Measurements from ENCODE around the gene RDM1. TPM values are rescaled to one million over a fixed set of nuclear protein-coding genes. Genes with fewer than 3 reads are reported as not detected.
"Not testable (repeated sequence)": the region's sequence is repeated elsewhere in the genome, so short reads cannot be mapped to it uniquely, and the experiment has no call there.

RDM1 gene
- polyA plus RNA-seq, 4 donors = 1.5 to 4.2 (median 2.7) TPM

DNA sequence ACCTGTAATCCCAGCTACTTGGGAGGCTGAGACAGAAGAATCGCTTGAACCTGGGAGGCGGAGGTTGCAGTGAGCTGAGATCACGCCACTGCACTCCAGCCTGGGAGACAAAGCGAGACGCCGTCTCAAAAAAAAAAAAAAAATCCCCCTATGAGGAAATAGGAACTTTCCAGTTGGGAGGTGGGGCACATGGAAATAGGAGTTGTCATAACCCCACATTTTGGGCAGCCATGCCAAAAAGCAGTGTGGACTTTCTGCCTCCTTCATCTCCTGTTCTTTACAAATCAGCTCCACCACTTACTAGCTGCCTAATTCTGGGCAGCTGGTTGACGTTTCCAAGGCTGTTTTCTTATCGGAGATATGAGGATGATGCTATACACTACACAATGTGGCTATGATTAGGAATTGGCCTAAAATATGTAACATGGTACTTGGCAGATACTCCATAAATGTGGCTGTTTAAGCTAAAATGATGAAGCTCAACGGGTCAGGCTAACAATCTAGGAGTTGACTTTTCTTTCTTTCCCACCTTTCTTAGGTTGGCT, 28.9 kb downstream of the RDM1 start:
- DNase-seq (ENCODE audit: low read depth in 4 of 4, low spot score in 3 of 4) = no peak

DNA sequence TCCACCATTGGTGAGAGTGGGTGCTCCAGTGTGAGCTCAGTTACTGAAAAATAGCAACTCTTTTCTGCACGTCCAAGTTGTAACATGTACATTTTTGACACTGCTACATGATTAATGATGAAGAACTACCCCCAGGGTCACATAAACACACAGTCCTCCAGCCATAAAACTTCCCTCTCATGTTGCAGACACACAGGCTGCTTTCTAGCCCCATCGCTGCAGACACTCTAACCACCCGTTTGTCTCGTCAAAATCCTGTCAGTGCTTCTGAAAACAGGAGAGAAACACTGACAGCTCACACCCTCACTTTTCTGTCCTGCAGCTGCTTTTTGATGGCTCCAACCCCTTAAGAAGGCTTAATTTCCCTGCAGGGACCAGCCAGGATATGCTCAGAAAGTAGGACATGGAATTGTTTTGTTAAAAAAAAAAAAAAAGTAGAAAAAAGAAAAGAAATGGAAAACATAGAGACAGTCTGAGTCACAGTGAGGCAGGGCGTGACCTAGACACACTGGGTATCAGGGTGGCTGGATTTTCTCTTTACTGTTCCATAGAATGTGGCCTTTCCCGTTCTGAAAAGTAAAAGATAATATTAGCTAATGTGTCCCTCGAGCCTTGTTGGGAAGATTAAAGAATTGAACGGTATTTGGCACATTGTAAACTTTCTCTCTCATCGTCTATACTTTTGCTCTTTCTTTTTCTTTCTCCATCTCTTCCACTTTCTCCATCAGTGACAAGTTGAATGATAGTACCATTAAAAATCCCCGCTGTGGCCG, 29.7 kb downstream of the RDM1 start:
- DNase-seq (ENCODE audit: low read depth in 4 of 4, low spot score in 3 of 4) = peak in 3 of 4 donors; percentile 34 to 61 (median 35)

DNA sequence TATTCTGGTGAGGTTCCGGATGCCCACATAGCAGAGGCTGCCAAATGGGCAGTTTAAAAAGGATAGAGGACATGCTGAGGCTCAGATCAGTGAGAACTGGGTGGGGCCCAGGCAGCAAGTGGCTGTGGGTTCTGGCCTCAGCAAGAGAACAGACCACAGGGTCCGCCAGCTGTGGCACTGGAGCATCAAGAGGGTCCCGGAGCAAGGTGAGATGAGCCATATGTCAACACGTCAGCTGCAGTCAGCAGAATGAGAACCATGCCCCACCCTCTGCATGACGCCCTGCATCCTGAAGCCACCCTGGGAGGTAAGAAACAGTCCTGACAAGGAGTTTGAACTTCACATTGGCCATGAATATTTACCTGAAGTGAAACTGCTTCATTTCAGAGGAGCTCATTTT, 30.3 kb downstream of the RDM1 start:
- no peak for DNase-seq (ENCODE audit: low read depth in 4 of 4, low spot score in 3 of 4)

DNA sequence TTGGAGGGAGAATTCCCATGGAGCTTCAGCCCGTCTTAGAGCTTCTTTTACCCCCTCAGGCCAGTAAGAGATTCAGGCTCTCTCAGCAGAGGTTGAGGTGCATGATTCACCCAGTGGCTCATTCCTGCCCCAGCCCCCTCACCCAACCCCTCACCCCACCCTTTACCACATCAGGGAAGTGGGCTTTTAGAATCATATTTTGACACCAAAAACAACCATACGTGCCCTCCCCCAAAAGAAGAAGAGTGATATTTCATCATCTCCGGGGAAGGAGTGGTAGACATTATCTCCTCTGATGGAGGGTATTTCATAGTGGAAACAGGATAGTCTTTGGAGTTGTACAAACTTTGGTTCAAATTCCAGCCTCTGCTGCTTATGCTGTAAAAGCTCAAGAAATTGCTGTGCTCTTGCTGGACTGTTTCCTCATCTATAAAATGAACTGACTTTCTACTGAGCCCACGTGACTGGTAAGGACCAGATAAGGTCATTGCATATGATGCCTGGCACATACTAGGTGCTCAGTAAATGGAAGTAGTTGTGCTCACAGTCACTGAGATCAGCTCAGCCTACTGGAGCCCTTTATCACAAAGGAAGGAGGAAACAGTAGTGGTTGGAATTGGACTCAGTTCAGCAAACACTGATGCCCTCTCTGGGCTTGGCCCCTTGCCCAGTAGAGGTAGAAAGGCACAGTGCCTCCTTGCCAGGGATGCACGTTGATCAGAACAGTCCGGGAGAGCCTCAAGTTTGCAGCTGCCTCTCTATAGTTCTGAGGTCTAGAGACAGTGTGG, 32.1 kb downstream of the RDM1 start:
- no peak for DNase-seq (ENCODE audit: low read depth in 4 of 4, low spot score in 3 of 4)

DNA sequence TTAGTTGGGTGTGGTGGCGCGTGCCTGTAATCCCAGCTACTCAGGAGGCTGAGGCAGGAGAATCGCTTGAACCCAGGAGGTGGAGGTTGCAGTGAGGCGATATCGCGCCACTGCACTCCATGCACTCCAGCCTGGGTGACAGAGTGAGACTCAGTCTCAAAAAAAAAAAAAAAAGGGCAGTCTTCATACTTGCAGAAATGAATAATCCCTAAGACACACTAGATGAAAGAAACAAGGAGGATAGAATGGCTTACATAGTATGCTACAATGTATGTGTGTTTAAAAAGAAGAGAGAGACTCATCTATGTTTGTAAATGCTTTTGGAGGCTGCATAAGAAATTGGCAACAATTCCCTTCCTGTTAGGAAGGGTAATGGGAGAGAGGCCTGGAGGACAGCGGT, 32.8 kb downstream of the RDM1 start:
- DNase-seq (ENCODE audit: low read depth in 4 of 4, low spot score in 3 of 4) = not testable (repeated sequence)

DNA sequence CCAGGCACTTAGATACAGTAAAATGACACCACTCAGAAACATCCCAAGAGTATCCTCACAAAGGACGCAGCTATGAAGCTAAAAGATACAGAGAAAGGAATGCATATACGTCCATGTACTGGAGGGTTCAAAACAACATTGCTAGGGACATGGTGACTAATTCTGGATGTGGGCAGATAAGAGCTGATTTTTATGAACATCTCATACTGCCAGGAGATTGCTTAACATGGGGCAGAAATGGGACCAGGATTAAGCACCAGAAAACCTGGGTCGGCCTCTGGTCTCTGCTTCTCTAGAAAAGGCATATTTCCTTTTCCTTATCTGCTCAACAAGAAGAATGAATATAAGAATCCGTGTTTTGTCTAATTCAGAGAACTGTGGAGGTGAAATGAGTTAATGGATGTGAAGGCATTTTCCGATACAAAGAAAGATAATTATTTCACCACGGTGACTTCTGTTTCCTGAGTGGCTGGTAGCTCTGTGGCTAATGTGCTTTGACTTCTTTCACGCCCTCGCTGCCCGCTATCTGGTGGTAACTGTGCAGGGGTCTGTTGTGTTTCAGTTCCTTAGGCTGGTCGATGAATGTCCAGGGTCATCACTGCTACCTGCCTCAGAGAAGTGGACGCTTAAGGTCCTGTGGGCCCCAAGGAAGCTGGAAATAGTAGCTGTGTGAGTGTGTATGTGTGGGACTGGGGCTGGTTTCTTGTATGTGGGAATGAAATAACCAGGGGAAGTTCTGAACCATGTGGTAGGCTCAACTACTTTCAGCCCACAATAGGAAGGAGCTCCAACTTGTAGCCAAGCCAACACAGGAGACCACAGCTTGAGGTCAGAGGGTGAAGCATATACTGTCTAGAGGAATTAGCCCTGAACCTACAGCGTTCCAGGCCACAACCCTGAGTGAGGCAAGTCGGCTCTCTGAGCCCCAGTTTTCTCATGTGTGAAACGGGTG, 34.7 kb downstream of the RDM1 start:
- no peak for DNase-seq (ENCODE audit: low read depth in 4 of 4, low spot score in 3 of 4)

DNA sequence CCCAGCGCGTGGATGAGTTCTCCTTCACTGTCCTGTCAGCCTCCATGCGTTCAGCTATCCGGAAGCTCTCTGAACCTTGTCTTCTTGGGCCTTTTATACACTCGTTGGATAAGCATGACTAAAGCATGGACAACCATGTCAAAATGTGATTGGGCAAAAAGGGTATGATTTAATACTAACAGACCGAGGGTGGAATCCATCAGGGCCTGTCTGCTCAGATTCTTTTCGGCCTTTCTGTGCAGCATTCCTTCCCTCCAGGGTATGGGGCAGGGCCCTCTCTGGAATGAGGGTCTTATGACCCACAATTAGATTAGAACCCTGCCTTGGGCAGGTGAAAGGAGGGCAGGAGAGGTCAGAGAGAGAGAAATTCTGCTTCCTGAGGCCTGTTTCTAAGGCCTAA, 36.4 kb downstream of the RDM1 start:
- no peak for DNase-seq (ENCODE audit: low read depth in 4 of 4, low spot score in 3 of 4)

DNA sequence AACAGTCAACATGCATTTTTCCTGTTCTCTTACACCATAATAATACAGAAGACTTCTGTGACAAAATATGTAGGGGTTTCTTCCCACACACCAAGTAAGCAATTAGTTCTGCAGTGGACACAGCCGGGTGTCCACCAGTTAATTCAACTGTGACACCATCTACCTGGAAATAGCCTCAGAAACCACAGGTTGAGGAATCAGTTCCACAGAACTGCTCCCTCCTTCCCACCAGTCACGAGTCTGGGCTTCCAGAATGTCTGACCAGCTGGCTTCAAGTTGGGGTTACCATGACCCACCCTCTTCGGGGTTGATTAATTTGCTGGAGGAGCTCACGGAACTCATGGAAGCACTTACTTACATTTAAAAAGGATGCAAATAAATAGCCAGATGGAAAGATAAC, 36.8 kb downstream of the RDM1 start:
- DNase-seq (ENCODE audit: low read depth in 4 of 4, low spot score in 3 of 4) = no peak

DNA sequence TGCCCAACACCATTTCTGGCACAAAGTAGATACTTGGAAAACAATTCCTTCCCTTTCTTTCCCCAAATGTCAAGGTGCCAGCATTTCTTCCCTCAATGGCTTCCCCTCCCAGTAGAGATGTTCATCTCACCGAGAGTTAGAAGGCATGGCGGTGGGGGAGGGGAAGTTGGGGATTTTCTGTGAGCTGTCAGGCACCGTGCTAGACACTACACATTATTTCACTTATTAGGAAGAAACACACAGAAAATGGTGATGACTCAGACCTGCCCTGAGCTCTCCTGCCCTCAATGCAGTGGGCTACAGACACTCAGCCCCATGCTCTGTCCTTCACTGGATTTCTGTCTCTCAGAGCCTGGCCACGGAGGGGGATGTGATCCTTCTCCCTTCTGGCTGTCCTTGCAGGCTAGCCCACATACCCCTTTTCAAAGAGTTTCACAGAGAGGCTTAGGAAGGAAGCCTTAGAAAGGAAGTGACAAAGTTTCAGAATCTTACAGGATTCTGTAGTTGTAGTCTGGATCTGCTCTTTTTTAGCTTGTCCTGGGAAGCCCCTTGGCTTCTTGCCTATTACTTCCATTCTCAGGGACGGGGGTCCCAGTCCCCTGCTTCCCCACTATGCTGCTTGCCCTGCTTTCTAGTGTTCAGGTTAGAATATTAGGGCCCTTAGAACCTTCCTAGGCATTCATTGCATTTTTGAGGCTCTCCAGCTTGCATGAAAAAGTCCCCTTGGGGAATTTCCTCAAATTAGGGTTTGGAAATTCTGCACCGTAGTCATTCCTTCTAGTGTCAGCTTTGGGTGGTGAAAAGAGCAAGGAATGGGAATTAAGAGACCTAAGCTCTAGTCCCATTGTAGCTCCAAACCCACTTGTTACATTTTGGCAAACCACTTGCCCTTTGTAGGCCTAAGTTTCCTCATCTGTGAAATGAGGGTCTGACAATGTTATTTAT, 38.2 kb downstream of the RDM1 start:
- DNase-seq (ENCODE audit: low read depth in 4 of 4, low spot score in 3 of 4) = no peak

DNA sequence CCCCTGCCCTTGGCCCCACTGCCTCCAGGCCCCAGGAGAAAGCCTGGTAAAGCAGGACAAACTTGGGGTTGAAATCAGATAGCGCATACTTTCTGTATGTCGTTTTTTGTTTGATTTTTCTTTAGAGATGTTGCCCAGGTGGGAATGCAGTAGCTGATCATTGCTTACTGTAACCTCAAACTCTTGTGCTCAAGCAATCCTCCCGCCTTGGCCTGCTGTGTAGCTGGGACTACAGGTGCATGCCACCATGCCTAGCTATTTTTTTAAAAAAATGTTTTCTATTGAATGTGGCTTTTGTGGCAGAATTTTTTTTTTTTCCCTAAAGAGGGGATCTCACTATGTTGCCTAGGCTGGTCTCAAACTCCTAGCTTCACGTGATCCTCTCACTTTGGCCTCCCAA, 39.3 kb downstream of the RDM1 start:
- no peak for DNase-seq (ENCODE audit: low read depth in 4 of 4, low spot score in 3 of 4)

DNA sequence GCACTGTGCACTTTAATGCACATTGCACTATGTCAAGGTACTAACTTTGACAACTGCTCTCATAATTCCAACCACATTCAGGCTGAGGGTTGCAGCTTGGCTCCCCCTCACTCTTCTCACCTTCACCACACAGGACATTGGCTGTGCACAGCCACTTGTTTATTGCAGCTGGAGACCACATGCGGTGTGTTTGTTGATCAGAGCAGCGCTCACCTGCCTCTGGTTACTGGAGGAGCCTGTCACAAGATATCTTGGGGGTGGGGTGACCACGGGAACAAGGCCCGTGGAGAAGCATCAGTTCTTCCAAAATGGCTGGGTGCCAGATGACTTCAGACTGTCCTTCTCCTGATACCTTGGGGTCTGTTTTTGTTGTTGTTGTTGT, 39.8 kb downstream of the RDM1 start:
- no peak for DNase-seq (ENCODE audit: low read depth in 4 of 4, low spot score in 3 of 4)

DNA sequence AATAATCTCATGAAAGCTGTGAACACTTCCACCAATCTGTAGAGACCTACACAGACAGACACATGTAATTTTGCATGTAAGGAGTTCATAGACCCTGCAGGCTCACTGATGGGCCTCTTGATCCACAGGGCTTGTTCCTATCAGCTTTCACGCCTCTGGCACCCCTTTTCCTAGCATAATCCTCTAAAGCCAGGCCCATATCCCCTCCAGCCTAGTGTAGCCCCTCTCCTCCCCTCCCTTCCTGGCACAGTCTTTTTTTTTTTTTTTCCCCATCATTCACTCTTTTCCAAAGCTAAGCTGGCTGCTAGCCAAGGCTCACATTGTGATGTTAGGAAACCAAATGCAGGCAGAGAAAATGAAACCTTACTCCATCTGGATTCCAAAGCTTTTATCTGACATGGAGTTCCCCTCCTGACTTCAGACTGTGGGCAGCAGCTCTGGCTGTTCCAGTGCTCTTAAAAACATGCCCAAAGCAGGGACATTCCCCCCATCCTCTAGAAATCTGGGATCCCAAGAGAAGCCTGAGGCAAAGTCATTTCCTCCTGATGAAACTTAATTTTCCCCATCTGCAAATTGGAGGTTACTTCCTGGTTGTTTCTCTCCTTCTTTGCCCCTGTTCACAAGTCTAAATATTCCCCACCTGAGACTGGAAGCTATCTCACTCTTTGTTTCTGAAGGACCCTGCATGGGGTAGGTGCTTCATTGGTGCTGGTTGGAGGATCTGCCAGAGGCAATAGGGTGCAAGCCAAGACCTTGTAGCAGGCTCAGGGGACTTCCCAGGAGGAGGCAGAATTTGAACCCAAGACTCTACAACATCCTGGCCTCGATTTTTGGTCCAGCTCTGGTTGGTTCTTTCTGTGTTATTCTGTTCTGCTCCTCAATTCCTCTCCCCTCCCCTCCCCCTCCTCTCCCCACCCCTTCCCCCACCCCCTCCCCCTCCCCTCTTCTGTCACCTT, 40.5 kb downstream of the RDM1 start:
- DNase-seq (ENCODE audit: low read depth in 4 of 4, low spot score in 3 of 4) = peak; percentile 31 to 63 (median 54)

DNA sequence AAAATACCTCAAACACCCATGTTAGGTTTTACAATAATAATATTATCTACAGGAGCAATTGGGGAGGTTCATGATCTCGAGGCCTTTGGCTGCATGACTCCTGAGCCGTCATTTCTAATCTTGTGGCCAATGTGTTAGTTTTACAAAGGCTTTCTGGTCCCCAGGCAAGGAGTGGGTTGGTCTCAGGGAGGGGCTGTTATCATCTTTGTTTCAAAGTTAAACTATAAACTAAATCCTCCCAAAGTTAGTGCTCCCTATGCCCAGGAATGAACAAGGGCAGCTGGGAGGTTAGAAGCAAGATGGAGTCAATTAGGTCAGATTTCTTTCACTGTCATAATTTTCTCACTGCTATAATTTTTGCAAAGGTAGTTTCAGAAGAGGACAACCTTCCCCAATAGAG, 41.3 kb downstream of the RDM1 start:
- DNase-seq (ENCODE audit: low read depth in 4 of 4, low spot score in 3 of 4) = no peak

DNA sequence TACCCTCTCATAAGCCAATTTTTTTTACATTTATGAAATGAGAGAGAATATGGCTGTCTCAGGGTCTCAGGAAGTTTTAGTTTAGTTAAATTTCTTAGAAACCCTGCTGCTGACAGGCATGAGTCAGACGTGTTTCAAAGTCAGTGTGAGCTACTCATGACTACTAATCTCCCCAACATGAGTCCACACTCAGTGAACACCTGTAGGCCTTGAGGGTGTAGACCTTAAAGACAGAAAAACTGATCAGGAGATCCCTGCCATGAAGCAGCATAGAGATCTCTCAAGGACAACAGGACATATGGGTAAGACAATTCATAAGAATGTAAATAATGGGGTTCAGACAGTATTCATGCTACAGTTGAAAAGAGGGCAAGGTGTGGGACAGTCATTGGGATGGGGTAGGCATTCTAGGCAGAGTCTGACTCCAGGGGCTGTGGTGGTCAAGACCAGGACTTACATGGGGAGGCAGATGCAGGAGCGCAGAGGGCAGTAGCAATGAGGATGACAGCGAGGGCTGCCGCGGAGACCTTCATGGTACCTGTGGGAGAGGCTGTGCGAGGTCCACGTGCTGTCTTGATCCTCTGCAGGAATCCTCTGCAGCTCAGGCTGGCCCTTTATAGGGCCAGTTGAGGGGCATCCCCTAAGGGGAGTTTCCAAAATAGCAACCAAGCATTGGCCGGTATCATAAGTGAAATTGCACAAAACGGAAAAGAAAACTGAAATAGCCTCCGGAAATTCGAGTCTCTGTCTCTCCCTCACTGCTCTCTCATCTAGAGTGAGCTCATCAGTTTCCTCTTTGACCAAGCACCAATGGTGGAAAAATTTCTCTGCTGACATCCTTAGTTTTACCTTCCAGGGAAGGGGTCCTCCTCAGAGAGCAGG, 50.6 kb downstream of the RDM1 start, which contains the start of gene CCL5:
Gene CCL5 (minus strand): TSS at position 588 of the 882 bp plus-strand sequence.
- DNase-seq (ENCODE audit: low read depth in 4 of 4, low spot score in 3 of 4) = no peak

DNA sequence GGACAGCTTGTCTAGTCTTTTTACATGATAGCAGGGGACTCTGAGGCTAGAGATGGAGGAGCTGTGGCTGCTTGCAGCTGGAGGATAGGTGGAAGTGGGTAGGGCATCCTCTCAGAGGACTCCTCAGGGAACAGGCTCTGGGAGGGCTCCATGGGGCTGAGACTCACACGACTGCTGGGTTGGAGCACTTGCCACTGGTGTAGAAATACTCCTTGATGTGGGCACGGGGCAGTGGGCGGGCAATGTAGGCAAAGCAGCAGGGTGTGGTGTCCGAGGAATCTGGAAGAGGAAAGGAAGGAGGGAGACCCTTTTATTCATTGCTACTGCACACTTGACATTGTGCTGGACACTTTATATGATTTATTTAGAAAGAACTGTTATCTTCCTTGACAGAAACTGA, 52.2 kb downstream of the RDM1 start:
- DNase-seq (ENCODE audit: low read depth in 4 of 4, low spot score in 3 of 4) = no peak

DNA sequence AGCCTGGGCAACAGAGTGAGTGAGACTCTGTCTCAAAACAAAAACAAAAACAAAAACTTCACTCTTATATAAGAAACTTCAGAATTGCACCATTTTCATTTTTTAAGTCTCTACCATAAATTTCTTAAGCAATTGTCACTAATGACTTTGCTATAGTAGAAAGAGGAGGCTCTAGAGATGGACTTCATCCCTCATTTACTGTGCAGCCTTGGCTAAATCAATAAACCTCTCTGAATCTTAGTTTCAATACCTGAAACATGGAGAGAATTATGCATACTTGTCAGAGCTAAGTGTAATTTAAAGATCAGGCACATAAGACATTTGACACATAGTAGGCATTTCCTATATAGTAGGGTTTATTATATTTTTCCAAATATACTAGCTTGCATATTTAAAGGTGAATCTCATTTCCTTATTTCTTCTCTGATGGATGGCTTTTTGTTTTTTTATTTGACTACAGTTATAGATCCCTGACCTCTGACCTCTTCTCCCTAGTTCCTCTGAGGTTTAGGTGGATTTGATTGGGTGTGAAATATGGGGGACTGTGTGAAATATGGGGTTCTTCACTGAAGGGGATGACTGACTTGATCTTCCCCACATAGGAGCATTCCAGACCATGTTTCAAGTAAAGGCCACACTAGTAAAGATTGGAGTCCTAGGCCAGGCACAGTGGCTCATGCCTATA, 53.1 kb downstream of the RDM1 start:
- DNase-seq (ENCODE audit: low read depth in 4 of 4, low spot score in 3 of 4) = no peak

DNA sequence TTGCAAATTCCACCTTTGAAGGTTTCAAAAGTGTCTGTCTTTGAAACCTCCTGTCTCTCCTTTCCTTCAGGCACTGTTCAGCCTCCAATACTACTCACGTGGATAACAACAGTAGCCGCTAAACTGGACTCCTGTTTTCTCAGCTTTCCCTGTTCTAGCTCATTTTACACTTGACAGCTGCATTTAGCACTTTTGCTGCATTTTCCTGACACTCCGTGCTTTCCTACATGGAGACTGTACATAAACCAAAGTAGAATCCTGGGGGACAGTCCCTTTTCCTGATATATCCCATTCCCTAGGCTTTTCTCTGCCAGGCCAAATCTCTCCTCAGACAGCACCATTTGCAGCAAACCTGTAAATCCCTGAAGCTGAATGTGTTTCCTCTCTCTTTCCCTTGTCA, 54.0 kb downstream of the RDM1 start:
- no peak for DNase-seq (ENCODE audit: low read depth in 4 of 4, low spot score in 3 of 4)
